Kasumi-1 (cell line): Measurements from ENCODE around the gene NLRP12.
"Not testable (repeated sequence)": the region's sequence is repeated elsewhere in the genome, so short reads cannot be mapped to it uniquely, and the experiment has no call there.

Experiments
- DNase-seq, 2 experiments: peaks; one replicate each; lab custom pipeline; 2025; lab: John Stamatoyannopoulos, UW

Gene NLRP12

GRCh38 chr19:53824134-53824611 lies at the start of gene NLRP12:
NLRP12 (minus strand) TSS chr19:53824314; CDS start chr19:53824174, 140 bp downstream.
- peak; percentile 86 to 88 for DNase-seq

- no peak for DNase-seq
Measured at GRCh38 chr19:53872762-53873161, 48.6 kb upstream of the NLRP12 start.

GRCh38 chr19:53871454-53871853 lies 47.3 kb upstream of the NLRP12 start:
- peak; percentile 81 to 87 for DNase-seq

GRCh38 chr19:53870485-53870844 lies 46.4 kb upstream of the NLRP12 start:
- peak; percentile 88 to 91 for DNase-seq

- DNase-seq, result not testable (repeated sequence)
Measured at GRCh38 chr19:53869805-53870484, 45.8 kb upstream of the NLRP12 start.

GRCh38 chr19:53868892-53869804 lies 45.0 kb upstream of the NLRP12 start:
- peak; percentile 79 to 87 for DNase-seq

GRCh38 chr19:53868091-53868891 lies 44.2 kb upstream of the NLRP12 start:
- no peak for DNase-seq

GRCh38 chr19:53867225-53868090 lies 43.3 kb upstream of the NLRP12 start, which contains the start of gene MYADM:
MYADM (plus strand) TSS chr19:53867883; CDS start chr19:53873530, 5,647 bp downstream.
- peak; percentile 91 to 95 for DNase-seq

- no peak for DNase-seq
Measured at GRCh38 chr19:53866865-53867224, 42.7 kb upstream of the NLRP12 start.

- no peak for DNase-seq
Measured at GRCh38 chr19:53865918-53866864, 42.1 kb upstream of the NLRP12 start.

GRCh38 chr19:53865523-53865917 lies 41.4 kb upstream of the NLRP12 start:
- no peak for DNase-seq

GRCh38 chr19:53864308-53864836 lies 40.3 kb upstream of the NLRP12 start:
- no peak for DNase-seq

GRCh38 chr19:53853707-53854106 lies 29.6 kb upstream of the NLRP12 start:
- no peak for DNase-seq

GRCh38 chr19:53849237-53849676 lies 25.1 kb upstream of the NLRP12 start:
- DNase-seq, result peak; percentile 57 to 69

GRCh38 chr19:53847555-53847954 lies 23.4 kb upstream of the NLRP12 start:
- no peak for DNase-seq

GRCh38 chr19:53844849-53845246 lies 20.7 kb upstream of the NLRP12 start:
- no peak for DNase-seq

- peak; percentile 7 to 19 for DNase-seq
Measured at GRCh38 chr19:53840914-53841313, 16.8 kb upstream of the NLRP12 start.

- not testable (repeated sequence) for DNase-seq
Measured at GRCh38 chr19:53840241-53840640, 16.1 kb upstream of the NLRP12 start.

GRCh38 chr19:53838446-53838845 lies 14.3 kb upstream of the NLRP12 start:
- DNase-seq, result not testable (repeated sequence)

GRCh38 chr19:53832861-53833260 lies 8.7 kb upstream of the NLRP12 start:
- DNase-seq, result not testable (repeated sequence)
